GM10847 (cell line): ENCODE results near the gene SLIT1.

Experiments
- POLR2A ChIP-seq: IDR thresholded peaks from 2 replicates; pipeline ENCODE4 v1.6.1; 2011; ENCODE audit not compliant: insufficient read length; ENCODE audit errors: extremely low read depth

SLIT1 gene

GRCh38 chr10:97075961-97076525 lies 109.7 kb downstream of the SLIT1 start:
- TF ChIP-seq POLR2A, result no peak

- TF ChIP-seq POLR2A, result no peak
These were observed 110.3 kb downstream of the SLIT1 start for GRCh38 chr10:97075421-97075820.

GRCh38 chr10:97074256-97075145 lies 111.3 kb downstream of the SLIT1 start:
- no peak for TF ChIP-seq POLR2A

GRCh38 chr10:97072851-97073665 lies 112.7 kb downstream of the SLIT1 start:
- no peak for TF ChIP-seq POLR2A

- no peak for TF ChIP-seq POLR2A
These were observed 114.3 kb downstream of the SLIT1 start for GRCh38 chr10:97071496-97071895.

DNA sequence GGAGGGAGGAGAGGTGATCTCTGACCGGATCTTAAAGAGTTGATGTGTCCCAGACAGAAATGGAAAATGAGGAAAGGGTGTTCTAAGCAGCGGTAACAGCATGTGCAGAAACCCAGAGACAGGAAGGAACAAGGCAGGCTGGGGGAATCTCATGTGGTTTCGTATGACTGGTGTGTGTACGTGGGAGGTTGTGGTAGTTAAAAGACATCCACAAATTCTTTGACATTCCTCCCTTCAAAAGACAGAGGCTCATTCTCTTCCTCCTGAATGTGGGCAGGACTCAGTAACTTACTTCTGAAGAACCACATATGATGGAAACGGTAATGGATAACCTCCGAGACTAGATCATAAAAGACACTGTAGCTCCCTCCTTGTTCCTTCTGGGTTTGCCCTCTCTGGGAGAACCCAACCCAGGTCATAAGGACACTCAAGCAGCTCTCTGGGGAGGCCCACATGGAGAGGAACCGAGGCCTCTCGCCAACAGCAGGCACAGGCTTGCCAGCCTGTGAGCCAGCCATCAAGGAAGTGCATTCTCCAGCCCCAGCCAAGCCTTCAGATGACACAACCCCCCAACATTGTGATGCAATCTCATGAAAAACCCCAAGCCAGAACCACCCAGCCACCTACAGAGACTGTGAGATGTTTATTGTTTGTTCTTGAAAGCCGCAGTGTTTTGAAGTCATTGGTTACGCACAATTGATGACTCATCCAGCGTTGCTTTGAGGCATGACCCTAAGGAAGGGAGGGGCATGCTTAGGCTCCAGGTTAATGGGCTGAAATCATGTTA lies 116.0 kb downstream of the SLIT1 start:
- no peak for TF ChIP-seq POLR2A

DNA sequence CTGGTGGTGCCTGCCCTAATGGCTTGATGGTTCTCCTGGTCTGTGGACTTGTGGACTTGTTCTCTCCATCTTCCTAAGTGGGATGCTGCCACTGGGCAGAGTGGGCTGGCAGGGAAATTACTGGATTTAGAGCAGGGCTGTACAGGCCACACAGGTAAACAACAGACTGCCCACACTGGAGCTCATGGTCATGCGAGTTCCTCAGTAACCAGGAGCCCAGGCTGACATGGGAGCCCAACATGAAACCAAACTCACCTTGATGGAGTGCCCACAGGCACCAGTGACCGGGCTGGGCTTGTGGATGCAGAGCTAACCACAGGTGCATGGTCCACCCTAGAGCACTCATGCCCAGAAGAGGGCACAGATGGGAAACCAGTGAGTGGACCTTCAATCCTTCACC lies 116.7 kb downstream of the SLIT1 start:
- no peak for TF ChIP-seq POLR2A

DNA sequence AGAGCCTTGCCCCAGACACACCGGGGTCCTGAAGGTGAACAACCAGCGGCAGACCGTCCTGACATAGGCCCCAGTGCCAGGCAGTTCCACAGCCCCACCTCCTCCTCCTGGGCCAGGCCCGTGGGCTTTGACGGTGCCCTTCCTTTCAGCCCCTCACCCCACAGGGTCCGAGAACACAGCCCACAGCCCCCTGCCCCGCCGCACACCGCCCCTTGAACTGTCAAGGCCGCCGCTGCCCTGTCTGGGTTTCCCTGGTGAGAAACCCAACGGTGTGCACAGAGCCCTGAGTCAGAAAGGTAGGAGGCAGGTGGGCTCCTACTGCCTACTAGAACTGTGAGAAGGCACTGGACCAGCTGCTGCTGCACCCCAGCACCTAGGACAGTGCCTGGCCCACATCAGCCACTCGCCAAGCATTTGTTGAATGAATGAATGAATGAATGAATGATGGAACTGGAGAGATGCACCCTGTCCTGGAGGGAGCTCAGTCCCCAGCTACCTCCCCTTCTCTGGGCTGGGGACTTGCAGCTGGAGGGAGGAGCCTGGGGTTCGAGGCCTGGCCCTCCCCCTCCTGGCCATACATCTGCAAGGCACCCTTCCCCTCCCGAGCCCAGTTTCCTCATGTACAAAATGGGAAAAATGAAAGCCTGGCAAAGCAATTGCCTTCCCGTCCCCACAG lies 117.9 kb downstream of the SLIT1 start:
- TF ChIP-seq POLR2A, result no peak

DNA sequence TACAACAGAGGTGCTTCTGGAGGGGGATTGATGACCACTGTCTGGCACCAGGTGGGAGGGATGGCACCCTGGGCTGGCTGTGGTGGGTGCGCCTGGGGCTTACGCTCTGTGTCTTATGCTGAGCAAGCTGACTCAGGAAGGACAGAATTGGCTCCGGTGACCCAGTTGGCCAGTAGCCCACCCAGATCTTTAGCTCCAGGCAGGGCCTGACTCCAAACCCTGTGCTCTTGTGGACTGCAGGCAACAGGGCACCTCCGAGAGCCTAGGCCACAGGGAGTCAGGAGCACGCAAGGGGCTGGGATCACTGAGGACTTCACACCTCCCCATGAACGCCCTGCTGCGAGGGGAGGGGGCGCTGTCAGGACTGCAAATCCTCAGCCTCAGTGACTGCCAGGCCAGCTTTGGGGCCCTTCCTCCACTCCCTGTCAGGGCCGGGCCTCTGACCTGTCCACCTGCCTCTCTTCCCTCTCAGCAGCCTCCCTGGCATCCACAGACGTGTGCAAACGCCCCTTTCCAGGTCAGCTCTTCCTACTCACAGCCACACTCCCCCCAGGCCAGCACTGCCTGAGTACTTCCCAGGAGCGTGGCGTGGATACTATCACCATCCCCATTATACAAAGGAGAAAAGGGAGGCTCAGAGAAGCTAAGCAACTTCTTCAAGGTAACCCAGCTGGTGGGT lies 118.7 kb downstream of the SLIT1 start:
- no peak for TF ChIP-seq POLR2A

DNA sequence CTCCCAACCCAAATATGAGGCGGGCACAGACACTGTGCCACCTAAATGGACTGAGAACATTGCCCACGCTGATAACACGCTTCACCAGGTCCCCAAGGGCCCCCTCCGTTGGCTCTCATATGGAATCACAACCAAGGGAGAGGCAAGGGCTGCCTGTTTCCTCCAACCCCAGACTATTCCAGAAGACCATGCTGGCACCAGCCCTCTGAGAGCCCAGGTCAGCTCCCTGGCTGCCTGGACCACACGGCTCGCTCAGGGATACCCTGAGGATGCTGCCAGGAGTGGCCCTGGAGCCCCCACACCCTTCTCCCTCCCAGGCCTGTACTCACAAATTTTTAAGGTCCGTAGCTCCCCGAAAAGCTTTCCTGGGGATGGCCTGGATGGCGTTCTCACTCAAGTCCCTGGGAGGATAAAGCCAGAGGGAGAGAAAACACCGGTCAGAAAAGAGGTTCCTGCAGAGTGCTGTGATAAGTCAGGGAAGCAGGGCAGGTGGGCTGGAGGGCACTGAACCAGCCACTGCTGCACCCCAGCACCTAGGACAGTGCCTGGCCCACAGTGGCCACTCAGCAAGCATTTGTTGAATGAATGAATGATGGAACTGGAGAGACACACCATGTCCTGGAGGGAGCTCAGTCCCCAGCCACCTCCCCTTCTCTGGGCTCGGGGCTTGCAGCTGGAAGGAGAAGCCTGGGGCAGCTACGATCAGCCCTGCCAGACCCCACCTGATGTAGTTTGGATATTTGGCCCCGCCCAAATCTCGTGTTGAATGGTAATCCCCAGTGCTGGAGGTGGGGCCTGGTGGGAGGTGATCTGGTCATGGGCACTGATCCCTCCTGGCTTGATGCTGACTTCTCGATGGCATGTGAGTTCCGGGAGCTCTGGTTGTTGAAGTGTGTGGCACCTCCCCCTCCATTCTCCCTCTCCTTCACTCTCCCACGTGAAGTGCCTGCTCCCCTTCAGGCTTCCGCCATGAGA lies 119.8 kb downstream of the SLIT1 start:
- no peak for TF ChIP-seq POLR2A

DNA sequence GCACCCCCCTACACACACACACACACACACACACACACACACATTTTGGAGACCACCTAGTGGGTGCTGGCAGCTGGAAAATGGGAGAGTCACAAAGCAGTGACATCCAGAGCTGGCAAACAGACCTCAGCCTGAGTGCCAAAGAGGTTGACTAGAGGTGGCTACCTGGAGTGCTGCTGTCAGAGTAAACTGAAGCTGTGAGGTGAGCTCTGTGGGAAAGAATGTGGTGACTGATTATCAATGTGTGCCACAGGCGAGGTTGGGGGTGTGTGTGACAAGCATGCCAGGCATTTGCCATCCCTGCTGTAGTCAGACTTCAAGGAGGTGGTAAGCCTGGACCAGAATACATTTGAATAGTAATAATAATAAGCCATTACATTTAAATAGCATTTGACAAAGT lies 120.6 kb downstream of the SLIT1 start:
- no peak for TF ChIP-seq POLR2A

DNA sequence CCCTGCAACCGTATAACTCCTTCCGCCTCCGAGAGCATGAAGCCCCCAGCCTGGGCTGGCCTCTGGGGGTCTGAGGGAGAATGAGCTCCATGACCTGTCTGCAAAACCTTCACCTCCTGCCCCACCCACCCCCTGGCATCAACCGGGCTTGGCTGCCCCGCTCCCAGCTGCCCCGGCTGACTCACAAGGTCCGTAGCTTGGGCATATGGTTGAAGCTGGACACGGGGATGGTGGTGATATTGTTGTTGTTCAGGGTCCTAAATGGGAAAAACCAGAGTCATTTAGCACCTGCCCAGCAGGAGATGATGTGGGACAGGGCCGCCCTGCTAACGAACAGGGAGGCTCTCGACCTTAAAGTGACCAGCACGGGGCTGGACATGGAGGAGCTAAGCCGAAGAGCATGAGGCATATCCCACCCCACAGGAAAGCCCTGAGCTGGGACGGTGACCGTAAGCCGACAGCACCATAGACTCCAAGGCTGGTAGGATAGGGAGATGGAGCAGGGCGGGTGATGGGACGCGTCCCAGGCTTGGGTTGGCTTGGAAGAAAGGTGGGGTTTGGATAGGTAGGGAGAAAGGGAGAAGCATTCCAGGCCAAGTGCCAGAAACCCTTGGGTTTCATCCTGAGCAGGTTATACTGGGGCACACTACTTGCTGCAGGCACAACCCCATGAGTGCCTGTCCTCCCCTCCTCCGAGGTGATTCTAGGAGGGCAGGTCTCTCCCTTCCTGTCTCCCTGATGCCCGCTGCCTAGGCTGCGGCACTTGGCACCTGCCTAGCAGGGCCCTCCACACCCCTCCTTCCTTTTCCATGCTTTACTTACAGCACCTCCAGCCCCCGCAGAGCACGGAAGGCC lies 121.5 kb downstream of the SLIT1 start:
- no peak for TF ChIP-seq POLR2A
